IMR-90 (cell line): ENCODE measurements around the gene DBNL. TPM values are rescaled to one million over a fixed set of nuclear protein-coding genes. Genes with fewer than 3 reads are reported as not detected.

ENCODE experiments used
- ATAC-seq: fragments of 200-7000 bp; cut with Tn5 transposase; 2 replicates; pipeline ENCODE4 v1.9.1; 2020; ENCODE audit warnings: low read depth, mild to moderate bottlenecking, moderate library complexity
- BruUV-seq: library from RNA; stranded (reverse); fragments of 400-500 nt; replicated peaks from 2 replicates; lab custom pipeline; 2021; lab: Mats Ljungman, UMichigan
- CTCF ChIA-PET: fragments of 300-600 bp; formaldehyde crosslinking; extraction: SDS; loops from one replicate; lab custom pipeline; 2021; ENCODE audit warnings: antibody characterized with exemption; lab: Yijun Ruan, JAX
- POLR2A ChIA-PET: fragments of 300-600 bp; sonication (Branson Sonifier 250); formaldehyde crosslinking; loops from one replicate; lab custom pipeline; 2022; ENCODE audit warnings: antibody characterized with exemption; ENCODE audit not compliant: unreplicated experiment; lab: Charles Lee
- DNase-seq: peaks from one replicate; pipeline ENCODE4 v3.0.0; 2013
- H2AFZ ChIP-seq: replicated peaks from 2 replicates; pipeline ENCODE3; 2013; ENCODE audit warnings: low read length, mild to moderate bottlenecking; ENCODE audit not compliant: poor library complexity
- H2AK5ac ChIP-seq: 2 replicates; pipeline ENCODE4 v1.6.1; 2013; ENCODE audit warnings: low read depth, low read length, inconsistent platforms
- H2AK9ac ChIP-seq: replicated peaks from 2 replicates; pipeline ENCODE3; 2013; ENCODE audit warnings: mild to moderate bottlenecking, low read depth, low read length, moderate library complexity; ENCODE audit not compliant: poor library complexity
- H2BK120ac ChIP-seq: 2 replicates; pipeline ENCODE4 v1.6.1; 2013; ENCODE audit warnings: low read depth, low read length, inconsistent platforms
- H2BK15ac ChIP-seq: 3 replicates; pipeline ENCODE4 v1.6.1; 2013; ENCODE audit warnings: low read depth, low read length, inconsistent platforms
- H2BK20ac ChIP-seq: 2 replicates; pipeline ENCODE4 v1.6.1; 2013; ENCODE audit warnings: low read depth, mild to moderate bottlenecking, inconsistent platforms, low read length, moderate library complexity
- H2BK5ac ChIP-seq: 2 replicates; pipeline ENCODE4 v1.6.1; 2013; ENCODE audit warnings: mild to moderate bottlenecking, low read depth, low read length, inconsistent platforms; ENCODE audit not compliant: poor library complexity, severe bottlenecking
- H3K14ac ChIP-seq: replicated peaks from 2 replicates; pipeline ENCODE4 v1.6.1; 2013; ENCODE audit warnings: low read depth, low read length, inconsistent platforms
- H3K18ac ChIP-seq: 2 replicates; pipeline ENCODE4 v1.6.1; 2013; ENCODE audit warnings: low read depth, low read length, control low read depth
- H3K23ac ChIP-seq: 2 replicates; pipeline ENCODE4 v1.6.1; 2013; ENCODE audit warnings: low read depth, low read length, inconsistent platforms
- H3K27ac ChIP-seq: 2 replicates; pipeline ENCODE4 v1.5.1; 2013; ENCODE audit warnings: mild to moderate bottlenecking, control low read depth, low read length; ENCODE audit not compliant: insufficient read depth
- H3K27me3 ChIP-seq: 2 replicates; pipeline ENCODE4 v1.6.1; 2013; ENCODE audit warnings: low read length; ENCODE audit not compliant: control insufficient read depth, insufficient read depth
- H3K36me3 ChIP-seq: 2 replicates; pipeline ENCODE4 v1.6.1; 2013; ENCODE audit warnings: low read length, mixed read lengths; ENCODE audit not compliant: control insufficient read depth, insufficient read depth
- H3K4ac ChIP-seq: 2 replicates; pipeline ENCODE4 v1.6.1; 2013; ENCODE audit warnings: low read depth, low read length, inconsistent platforms
- H3K4me1 ChIP-seq: 2 replicates; pipeline ENCODE4 v1.6.1; 2013; ENCODE audit warnings: low read length, mixed read lengths; ENCODE audit not compliant: control insufficient read depth, insufficient read depth
- H3K4me2 ChIP-seq: 2 replicates; pipeline ENCODE4 v1.6.1; 2013; ENCODE audit warnings: low read depth, mild to moderate bottlenecking, control low read depth, low read length, moderate library complexity
- H3K4me3 ChIP-seq: 2 replicates; pipeline ENCODE4 v1.5.1; 2013; ENCODE audit warnings: low read depth, mild to moderate bottlenecking, control low read depth, low read length, moderate library complexity; ENCODE audit not compliant: insufficient read depth
- H3K56ac ChIP-seq: 2 replicates; pipeline ENCODE4 v1.6.1; 2013; ENCODE audit warnings: low read length, inconsistent platforms; ENCODE audit not compliant: insufficient read depth; ENCODE audit errors: extremely low read depth
- H3K79me1 ChIP-seq, 2 experiments: 2 replicates each; pipeline ENCODE4 v1.6.1; 2013; ENCODE audit warnings: low read length in 2 of 2, inconsistent platforms in 1 of 2, low read depth in 1 of 2
- H3K9ac ChIP-seq: 2 replicates; pipeline ENCODE4 v1.6.1; 2013; ENCODE audit warnings: low read depth, low read length, control low read depth
- H3K9me1 ChIP-seq: 2 replicates; pipeline ENCODE4 v1.6.1; 2013; ENCODE audit warnings: low read length, inconsistent platforms; ENCODE audit not compliant: insufficient read depth
- H3K9me3 ChIP-seq: 2 replicates; pipeline ENCODE4 v1.6.1; 2013; ENCODE audit warnings: low read length; ENCODE audit not compliant: control insufficient read depth, insufficient read depth
- H4K20me1 ChIP-seq: 2 replicates; pipeline ENCODE4 v1.6.1; 2013; ENCODE audit warnings: low read length, inconsistent platforms; ENCODE audit not compliant: insufficient read depth
- H4K5ac ChIP-seq: 2 replicates; pipeline ENCODE4 v1.6.1; 2013; ENCODE audit warnings: mild to moderate bottlenecking, low read depth, low read length, control low read depth
- H4K8ac ChIP-seq, 2 experiments: 2 replicates each; pipeline ENCODE4 v1.6.1; 2013; ENCODE audit warnings: low read depth in 2 of 2, low read length in 2 of 2, control low read depth in 1 of 2, inconsistent platforms in 1 of 2
- H4K91ac ChIP-seq: 2 replicates; pipeline ENCODE4 v1.6.1; 2013; ENCODE audit warnings: low read depth, low read length, inconsistent platforms; ENCODE audit not compliant: insufficient read depth
- CEBPB ChIP-seq: IDR thresholded peaks from 2 replicates; pipeline ENCODE4 v1.6.1; 2012; ENCODE audit warnings: low read depth, low read length, improper control_type of control experiment
- CHD1 ChIP-seq: IDR thresholded peaks from 2 replicates; pipeline ENCODE4 v1.6.1; 2012; ENCODE audit warnings: low read depth, low read length, improper control_type of control experiment
- ELK1 ChIP-seq: fragments of 150-350 bp; IDR thresholded peaks from 2 replicates; pipeline ENCODE4 v1.6.1; 2016; ENCODE audit warnings: low read depth, mild to moderate bottlenecking, low read length, moderate library complexity, borderline replicate concordance
- FOS ChIP-seq: fragments of 150-350 bp; IDR thresholded peaks from 2 replicates; pipeline ENCODE4 v1.6.1; 2016; ENCODE audit warnings: low read depth, low read length
- MAFK ChIP-seq: IDR thresholded peaks from 2 replicates; pipeline ENCODE4 v1.6.1; 2012; ENCODE audit warnings: low read depth, low read length, improper control_type of control experiment
- MAZ ChIP-seq: IDR thresholded peaks from 2 replicates; pipeline ENCODE4 v1.6.1; 2012; ENCODE audit warnings: low read depth, mild to moderate bottlenecking, low read length, improper control_type of control experiment, moderate library complexity, borderline replicate concordance
- NFE2L2 ChIP-seq: fragments of 150-350 bp; IDR thresholded peaks from 2 replicates; pipeline ENCODE4 v1.6.1; 2016; ENCODE audit warnings: low read depth, mild to moderate bottlenecking, low read length
- POLR2A ChIP-seq: IDR thresholded peaks from 2 replicates; pipeline ENCODE4 v1.6.1; 2012; ENCODE audit warnings: mild to moderate bottlenecking, low read depth, low read length
- RCOR1 ChIP-seq: IDR thresholded peaks from 2 replicates; pipeline ENCODE4 v1.6.1; 2012; ENCODE audit warnings: mild to moderate bottlenecking, low read length, improper control_type of control experiment; ENCODE audit not compliant: insufficient replicate concordance
- WGBS, 2 experiments: methylation state at CpG; one replicate each; pipeline versions ENCODE4 v1.1.5 to v1.1.7; 2013; ENCODE audit warnings: missing lambda C conversion rate in 2 of 2; ENCODE audit not compliant: insufficient read length in 1 of 2; ENCODE audit errors: extremely low coverage in 2 of 2; 5-methylcytosine and 5-hydroxymethylcytosine counted together
- dilution Hi-C: fragments of 300-500 bp; cut with HindIII; formaldehyde crosslinking; loops from one replicate; pipeline ENCODE4 v1.14.3; 2018; ENCODE audit warnings: low sequenced_read_pairs; ENCODE audit not compliant: unreplicated experiment
- in situ Hi-C: fragments of 300-500 bp; cut with MboI; formaldehyde crosslinking; loops from 3 replicates; pipeline ENCODE4 v1.14.3; 2019; ENCODE audit warnings: low sequenced_read_pairs, inconsistent platforms, mixed read lengths
- intact Hi-C: fragments of 100-400 bp; cut with micrococcal nuclease; formaldehyde crosslinking; loops from 2 replicates; pipeline ENCODE4 v1.10.0; 2022
- polyA plus RNA-seq, 3 experiments: library from polyadenylated mRNA; depleted of rRNA; stranded (reverse); fragments of >200 nt; gene quantifications; 2 replicates each; pipeline ENCODE4 v1.2.3, GENCODE V29; 2012; ENCODE audit warnings: low replicate concordance in 1 of 3
- total RNA-seq: library from RNA; depleted of rRNA; stranded (reverse); fragments of >200 nt; gene quantifications from 2 replicates; pipeline ENCODE4 v1.2.3, GENCODE V29; 2012
- TF ChIP-seq, protein P1 (sequence below): fragments of 150-350 bp; IDR thresholded peaks from 2 replicates; pipeline ENCODE4 v1.6.1; 2017; ENCODE audit warnings: mild to moderate bottlenecking, antibody characterized with exemption, low read length, low read depth
- TF ChIP-seq, protein P2 (sequence below): conservative IDR thresholded peaks from 2 replicates; pipeline ENCODE4 v1.5.1; 2012; ENCODE audit warnings: mild to moderate bottlenecking, low read depth, low read length, improper control_type of control experiment

Gene DBNL
- total and polyA plus RNA-seq, 2 of the 4 experiments (the other 2 are of a cell fraction): 157 to 179 TPM

DNA sequence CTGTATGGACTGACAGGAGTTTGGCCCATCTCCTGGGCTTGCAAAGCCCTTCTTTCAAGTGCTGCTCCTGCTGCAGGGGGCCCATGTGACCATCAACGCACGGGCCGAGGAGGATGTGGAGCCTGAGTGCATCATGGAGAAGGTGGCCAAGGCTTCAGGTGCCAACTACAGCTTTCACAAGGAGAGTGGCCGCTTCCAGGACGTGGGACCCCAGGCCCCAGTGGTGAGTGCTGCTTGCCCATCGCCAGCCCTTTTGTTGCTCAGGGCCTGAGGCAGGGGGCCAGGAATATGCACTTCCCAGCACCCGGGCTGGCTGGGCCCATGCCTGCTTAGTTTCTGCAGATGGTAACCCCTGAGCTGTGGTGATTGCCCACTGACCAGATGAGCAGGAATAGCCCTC is 12.2 kb downstream of the DBNL start:
- Histone ChIP-seq H3K4me2 (no peak overlapping the region), H3K79me1 (peaks cover 18 to 33% of the 10 kb centered on the region in 2 experiments), H3K23ac (no peak overlapping the region), H2AK5ac (no peak overlapping the region), H3K9me1 (peaks cover 3% of the 10 kb centered on the region; the same call in 1 of the 2 replicates), H2BK5ac (no peak overlapping the region), H2AK9ac (no peak overlapping the region), H3K9ac (no peak overlapping the region), H3K14ac (no peak overlapping the region), H3K36me3 (peaks cover 70% of the 10 kb centered on the region), H4K8ac (no peak overlapping the region), H4K5ac (no peak overlapping the region), H2AFZ (no peak overlapping the region), H4K20me1 (peaks cover 32% of the 10 kb centered on the region), H3K56ac (no peak overlapping the region), H3K27ac (no peak overlapping the region), H3K4me1 (no peaks in the 10 kb centered on the region), H2BK15ac (no peak overlapping the region), H3K27me3 (no peaks in the 10 kb centered on the region), H4K91ac (no peak overlapping the region), H2BK20ac (no peak overlapping the region), H3K18ac (no peak overlapping the region), H3K4ac (no peak overlapping the region), H3K9me3 (no peaks in the 10 kb centered on the region), H2BK120ac (no peak overlapping the region), H3K4me3 (no peak overlapping the region)
- WGBS, 2 experiments: 97% methylated on average over 5 of the region's 7 CpGs; no CpG with 5 or more reads in 1 of the 2 experiments
- DNase-seq (no peak), ATAC-seq (no peak)
- intact Hi-C loops: no loop called here
- dilution Hi-C loops: no loop called here
- CTCF ChIA-PET: no interaction called here
- BruUV-seq: no TSS peak
- POLR2A ChIA-PET: no interaction called here
- in situ Hi-C loops: no loop called here
- TF ChIP-seq RCOR1: no peak
- TF ChIP-seq ELK1: no peak
- TF ChIP-seq NFE2L2: no peak
- TF ChIP-seq MAZ: no peak
- TF ChIP-seq POLR2A: no peak
- TF ChIP-seq, protein P1, sequence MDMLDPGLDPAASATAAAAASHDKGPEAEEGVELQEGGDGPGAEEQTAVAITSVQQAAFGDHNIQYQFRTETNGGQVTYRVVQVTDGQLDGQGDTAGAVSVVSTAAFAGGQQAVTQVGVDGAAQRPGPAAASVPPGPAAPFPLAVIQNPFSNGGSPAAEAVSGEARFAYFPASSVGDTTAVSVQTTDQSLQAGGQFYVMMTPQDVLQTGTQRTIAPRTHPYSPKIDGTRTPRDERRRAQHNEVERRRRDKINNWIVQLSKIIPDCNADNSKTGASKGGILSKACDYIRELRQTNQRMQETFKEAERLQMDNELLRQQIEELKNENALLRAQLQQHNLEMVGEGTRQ: no peak
- TF ChIP-seq CEBPB: no peak
- TF ChIP-seq CHD1: no peak
- TF ChIP-seq MAFK: no peak
- TF ChIP-seq FOS: no peak
- TF ChIP-seq, protein P2, sequence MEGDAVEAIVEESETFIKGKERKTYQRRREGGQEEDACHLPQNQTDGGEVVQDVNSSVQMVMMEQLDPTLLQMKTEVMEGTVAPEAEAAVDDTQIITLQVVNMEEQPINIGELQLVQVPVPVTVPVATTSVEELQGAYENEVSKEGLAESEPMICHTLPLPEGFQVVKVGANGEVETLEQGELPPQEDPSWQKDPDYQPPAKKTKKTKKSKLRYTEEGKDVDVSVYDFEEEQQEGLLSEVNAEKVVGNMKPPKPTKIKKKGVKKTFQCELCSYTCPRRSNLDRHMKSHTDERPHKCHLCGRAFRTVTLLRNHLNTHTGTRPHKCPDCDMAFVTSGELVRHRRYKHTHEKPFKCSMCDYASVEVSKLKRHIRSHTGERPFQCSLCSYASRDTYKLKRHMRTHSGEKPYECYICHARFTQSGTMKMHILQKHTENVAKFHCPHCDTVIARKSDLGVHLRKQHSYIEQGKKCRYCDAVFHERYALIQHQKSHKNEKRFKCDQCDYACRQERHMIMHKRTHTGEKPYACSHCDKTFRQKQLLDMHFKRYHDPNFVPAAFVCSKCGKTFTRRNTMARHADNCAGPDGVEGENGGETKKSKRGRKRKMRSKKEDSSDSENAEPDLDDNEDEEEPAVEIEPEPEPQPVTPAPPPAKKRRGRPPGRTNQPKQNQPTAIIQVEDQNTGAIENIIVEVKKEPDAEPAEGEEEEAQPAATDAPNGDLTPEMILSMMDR: no peak
